ENCODE data around the gene GPR3.
"Not testable (repeated sequence)": the region's sequence is repeated elsewhere in the genome, so short reads cannot be mapped to it uniquely, and the experiment has no call there.

The GPR3 gene

GRCh38 chr1:27402349-27402754, 9.9 kb downstream of the GPR3 start:
- DNase-seq = no peak

- DNase-seq = no peak
Measured at GRCh38 chr1:27403065-27403726, 10.8 kb downstream of the GPR3 start.

- DNase-seq = no peak
Measured at GRCh38 chr1:27403931-27404330, 11.5 kb downstream of the GPR3 start.

GRCh38 chr1:27405074-27405473, 12.7 kb downstream of the GPR3 start:
- DNase-seq = no peak

GRCh38 chr1:27405598-27406361, 13.4 kb downstream of the GPR3 start:
- DNase-seq = not testable (repeated sequence)

GRCh38 chr1:27406362-27406680, 13.9 kb downstream of the GPR3 start:
- DNase-seq = no peak

GRCh38 chr1:27406791-27407190, 14.4 kb downstream of the GPR3 start:
- DNase-seq = not testable (repeated sequence)

- DNase-seq = no peak
Measured at GRCh38 chr1:27408151-27408550, 15.7 kb downstream of the GPR3 start.

GRCh38 chr1:27409669-27410068, 17.2 kb downstream of the GPR3 start:
- DNase-seq = no peak

- no peak for DNase-seq
Measured at GRCh38 chr1:27410709-27411108, 18.3 kb downstream of the GPR3 start.

- no peak for DNase-seq
Measured at GRCh38 chr1:27412502-27412901, 20.1 kb downstream of the GPR3 start.

- DNase-seq = no peak
Measured at GRCh38 chr1:27413004-27413403, 20.6 kb downstream of the GPR3 start.

GRCh38 chr1:27414091-27414490, 21.7 kb downstream of the GPR3 start:
- DNase-seq = no peak

GRCh38 chr1:27416387-27417111, 24.1 kb downstream of the GPR3 start:
- DNase-seq = peak; percentile 13

GRCh38 chr1:27417713-27418112, 25.3 kb downstream of the GPR3 start:
- no peak for DNase-seq

GRCh38 chr1:27418326-27419185, 26.1 kb downstream of the GPR3 start:
- DNase-seq = peak; percentile 71

GRCh38 chr1:27423709-27424108, 31.3 kb downstream of the GPR3 start:
- DNase-seq = no peak

GRCh38 chr1:27427329-27427728, 34.9 kb downstream of the GPR3 start:
- DNase-seq = no peak

GRCh38 chr1:27427816-27428315, 35.4 kb downstream of the GPR3 start:
- no peak for DNase-seq

GRCh38 chr1:27428316-27429028, 36.0 kb downstream of the GPR3 start:
- DNase-seq = peak; percentile 80

- DNase-seq = no peak
Measured at GRCh38 chr1:27429029-27429425, 36.6 kb downstream of the GPR3 start.
